GM18517 (cell line): ENCODE results near the gene CFAP299.
"Not testable (repeated sequence)": the region's sequence is repeated elsewhere in the genome, so short reads cannot be mapped to it uniquely, and the experiment has no call there.

Experiments used
- ATAC-seq: cut with Tn5 transposase; IDR thresholded peaks from one replicate; pipeline ENCODE4 v1.9.1; 2021; ENCODE audit warnings: mild to moderate bottlenecking, moderate library complexity; ENCODE audit not compliant: unreplicated experiment

Gene CFAP299

DNA sequence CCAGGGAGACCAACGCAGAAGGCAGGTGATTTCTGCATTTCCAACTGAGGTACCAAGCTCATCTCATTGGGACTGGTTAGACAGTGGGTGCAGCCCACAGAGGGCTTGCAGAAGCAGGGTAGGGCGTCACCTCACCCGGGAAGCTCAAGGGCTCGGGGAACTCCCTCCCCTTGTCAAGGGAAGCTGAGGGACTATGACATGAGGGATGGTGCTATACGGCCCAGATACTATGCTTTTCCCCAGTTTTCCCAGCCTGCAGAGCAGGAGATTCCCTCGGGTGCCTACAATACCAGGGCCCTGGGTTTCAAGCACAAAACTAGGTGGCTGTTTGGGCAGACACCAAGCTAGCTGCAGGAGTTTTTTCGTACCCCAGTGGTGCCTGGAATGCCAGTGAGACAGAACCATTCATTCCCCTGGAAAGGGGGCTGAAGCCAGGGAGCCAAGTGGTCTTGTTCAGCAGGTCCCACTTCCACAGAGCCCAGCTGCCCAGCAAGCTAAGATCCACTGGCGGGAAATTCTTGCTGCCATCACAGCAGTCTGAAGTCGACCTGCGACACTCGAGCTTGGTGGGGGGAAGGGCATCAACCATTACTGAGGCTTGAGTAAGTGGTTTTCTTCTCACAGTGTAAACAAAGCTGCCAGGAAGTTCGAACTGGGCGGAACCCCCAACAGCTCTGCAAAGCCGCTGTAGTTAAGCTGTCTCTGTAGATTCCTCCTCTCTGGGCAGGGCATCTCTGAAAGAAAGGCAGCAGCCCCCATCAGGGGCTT lies 103.9 kb downstream of the CFAP299 start:
- not testable (repeated sequence) for ATAC-seq

DNA sequence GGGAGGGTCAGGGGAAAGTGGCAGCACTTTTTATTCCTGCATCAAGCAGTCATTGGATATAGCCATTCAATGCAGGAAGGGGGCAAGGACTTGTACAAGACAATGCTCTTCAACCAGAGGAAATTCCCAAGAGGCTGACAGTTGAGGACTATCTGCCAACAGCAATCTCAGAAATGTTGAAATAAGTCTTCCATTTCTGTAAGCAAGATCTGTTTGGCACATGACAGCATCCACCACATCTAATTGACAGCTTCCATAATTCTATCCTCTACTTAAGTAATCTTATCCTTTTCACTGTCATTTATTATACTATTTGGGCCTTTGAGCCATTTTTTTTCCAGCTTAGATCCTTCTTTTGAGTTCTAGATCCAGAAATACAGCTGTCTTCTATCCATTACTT lies 110.7 kb downstream of the CFAP299 start:
- ATAC-seq = no peak

DNA sequence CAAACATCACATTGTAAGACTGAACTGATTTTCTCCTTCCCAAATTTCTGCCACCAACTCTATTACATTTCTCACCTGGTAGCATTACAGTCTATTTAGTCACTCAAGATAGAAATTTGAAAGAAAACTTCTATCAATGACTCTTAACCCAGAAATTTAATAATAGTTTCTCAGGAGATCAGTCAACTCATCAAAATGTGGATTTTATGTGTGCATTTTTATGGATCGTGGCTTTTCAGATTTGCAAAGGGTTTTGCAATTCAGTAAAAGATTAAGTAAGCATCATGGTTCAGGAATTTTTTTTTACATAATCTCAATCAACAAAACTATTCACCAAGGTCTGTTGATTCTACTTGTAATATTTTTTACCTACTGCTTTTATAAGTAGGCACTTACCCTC lies 111.1 kb downstream of the CFAP299 start:
- ATAC-seq = no peak

DNA sequence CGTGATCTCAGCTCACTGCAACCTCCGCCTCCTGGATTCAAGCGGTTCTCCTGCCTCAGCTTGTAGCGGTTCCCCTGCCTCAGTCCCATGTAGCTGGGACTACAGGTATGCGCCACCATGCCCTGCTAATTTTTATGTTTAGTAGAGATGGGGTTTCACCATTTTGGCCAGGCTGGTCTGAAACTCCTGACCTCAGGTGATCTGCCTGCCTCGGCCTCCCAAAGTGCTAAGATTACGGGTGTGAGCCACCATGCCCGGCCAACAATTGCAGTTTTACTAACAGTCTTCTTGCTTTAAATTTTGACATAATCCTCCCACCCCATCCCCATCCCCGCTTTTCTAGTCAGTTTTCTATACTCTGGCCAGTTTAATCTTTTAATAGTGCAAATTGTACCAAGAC lies 112.0 kb downstream of the CFAP299 start:
- ATAC-seq = no peak

DNA sequence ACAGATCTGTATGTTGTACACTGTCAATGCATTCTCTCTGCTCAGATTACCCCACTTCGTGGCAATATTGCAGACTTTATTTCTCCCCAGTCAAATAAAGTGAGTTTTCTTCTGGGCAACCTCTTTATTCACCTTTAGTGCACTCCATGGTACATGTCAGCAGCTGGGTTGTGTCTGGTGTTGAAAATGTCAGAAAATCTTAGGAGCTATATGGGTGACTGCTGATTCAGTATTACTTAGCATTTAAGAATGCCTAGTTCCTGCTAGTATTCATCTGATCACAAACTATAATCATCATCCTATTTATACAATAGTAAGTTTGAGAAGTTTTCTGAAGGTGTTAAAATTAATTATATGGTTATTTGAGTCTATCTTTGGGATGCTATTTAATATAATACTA lies 112.5 kb downstream of the CFAP299 start:
- no peak for ATAC-seq

DNA sequence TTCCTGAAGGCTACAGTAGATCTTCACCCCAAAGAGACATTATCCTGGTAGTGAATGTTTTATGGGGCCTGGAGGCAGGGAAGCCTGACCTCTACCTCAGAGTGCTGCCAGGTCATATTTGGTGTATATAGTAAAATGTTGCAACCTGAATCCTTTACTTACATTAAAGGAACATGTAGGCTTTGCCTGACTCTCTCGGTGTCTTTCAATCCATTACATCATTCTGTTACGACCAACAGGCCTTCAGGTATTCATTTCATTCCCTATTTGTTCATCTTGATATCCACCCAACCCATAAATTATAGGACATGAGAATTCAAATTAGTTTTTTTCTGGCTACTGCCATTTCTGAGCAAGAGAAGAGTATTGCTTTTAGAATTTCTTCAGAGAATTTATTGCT lies 116.5 kb downstream of the CFAP299 start:
- ATAC-seq = no peak

DNA sequence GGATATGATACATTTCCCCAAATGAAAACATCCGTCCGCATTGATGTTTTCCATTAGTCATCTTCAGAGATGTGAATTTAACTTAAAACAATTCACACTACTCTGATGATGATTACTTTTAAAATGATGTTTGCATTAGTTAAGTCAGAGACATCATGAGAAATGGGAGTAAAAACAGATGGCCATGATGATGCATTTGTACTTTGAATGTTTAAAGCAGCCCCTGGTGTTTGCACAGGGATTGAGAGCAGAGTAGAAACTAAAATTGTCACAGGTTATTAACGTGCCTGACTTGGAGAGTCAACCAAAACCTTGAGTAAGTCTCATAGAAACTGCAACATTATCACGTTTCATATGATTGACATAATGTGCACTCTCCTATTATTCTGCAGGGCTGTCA lies 117.2 kb downstream of the CFAP299 start:
- no peak for ATAC-seq

DNA sequence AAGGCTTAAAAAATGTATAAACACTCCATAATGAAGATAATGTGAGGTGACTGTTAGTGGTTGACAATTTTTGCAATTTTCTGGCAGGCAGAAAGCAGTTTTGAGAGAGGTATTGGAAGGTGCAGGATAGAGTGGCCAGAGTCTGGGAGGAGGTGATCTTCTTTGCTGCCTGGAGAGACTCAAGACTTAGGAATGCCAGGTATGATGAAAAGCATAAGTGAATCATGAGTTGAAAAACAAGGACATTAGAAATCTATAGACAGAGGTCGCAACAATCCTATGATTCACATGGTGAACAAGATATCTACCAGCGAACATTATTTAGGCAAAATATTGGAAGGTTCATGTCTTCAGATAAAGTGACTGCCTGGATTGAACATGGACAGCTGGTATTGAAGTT lies 118.5 kb downstream of the CFAP299 start:
- no peak for ATAC-seq

DNA sequence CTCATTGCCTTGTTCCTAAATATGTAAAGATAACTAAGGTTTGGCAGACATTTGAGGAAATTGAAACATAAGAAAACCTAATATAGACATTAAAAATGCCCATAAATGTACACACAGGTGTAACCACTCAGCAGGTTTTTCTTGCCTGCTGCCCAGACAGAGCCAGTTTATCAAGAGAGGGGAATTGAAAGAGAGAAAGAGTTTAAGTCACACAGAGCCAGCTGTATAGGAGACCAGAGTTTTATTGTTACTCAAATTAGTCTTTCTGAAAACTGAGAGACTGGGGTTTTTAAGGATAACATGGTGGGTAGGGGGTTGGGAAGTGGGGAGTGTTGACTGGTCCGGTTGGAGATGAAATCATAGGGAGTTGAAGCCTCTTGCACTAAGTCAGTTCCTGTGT lies 119.0 kb downstream of the CFAP299 start:
- ATAC-seq = no peak

DNA sequence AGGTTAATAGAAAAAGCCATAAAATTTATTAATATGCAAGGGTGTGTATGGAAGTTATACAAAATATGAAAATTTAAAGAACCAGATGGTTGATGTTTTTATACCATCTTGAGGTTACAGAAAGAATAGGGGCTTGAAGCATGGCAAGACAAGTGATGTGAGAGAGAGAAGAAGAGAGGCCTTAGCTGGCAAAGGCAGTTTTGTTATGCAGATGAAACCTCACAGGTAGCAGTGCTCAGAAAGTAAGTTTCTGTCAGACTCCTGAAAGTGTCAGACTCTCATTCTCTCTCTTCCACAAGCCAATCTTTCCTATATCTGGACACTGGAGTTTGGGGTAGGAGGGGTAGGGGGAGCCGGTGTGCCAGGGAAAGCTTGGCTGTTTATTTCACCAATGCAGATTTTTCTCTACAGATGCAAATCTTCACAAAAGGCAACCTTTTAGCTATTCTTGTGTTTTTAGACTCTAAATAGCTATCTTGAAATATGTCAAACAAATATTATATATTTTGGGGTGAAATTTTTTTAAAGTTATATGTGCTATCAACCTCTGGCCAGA lies 124.5 kb downstream of the CFAP299 start:
- no peak for ATAC-seq

DNA sequence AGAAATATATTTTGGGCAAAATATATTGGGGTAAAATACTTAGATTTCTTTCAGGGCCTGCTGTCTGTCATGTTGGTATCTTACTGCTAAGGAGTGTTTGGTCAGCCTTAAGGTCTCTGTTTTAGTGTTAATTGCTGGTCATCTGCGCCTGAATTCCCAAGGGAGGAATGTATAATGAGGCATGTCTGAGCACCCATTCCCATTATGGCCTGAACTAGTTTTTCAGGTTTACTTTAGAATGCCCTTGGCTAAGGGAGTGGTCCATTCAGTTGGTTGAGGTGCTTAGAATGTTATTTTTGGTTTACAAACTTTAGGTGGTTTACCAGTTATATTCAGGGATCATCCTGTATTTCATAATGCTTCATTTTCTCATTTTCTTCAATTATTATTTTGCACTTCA lies 125.9 kb downstream of the CFAP299 start:
- ATAC-seq = no peak

DNA sequence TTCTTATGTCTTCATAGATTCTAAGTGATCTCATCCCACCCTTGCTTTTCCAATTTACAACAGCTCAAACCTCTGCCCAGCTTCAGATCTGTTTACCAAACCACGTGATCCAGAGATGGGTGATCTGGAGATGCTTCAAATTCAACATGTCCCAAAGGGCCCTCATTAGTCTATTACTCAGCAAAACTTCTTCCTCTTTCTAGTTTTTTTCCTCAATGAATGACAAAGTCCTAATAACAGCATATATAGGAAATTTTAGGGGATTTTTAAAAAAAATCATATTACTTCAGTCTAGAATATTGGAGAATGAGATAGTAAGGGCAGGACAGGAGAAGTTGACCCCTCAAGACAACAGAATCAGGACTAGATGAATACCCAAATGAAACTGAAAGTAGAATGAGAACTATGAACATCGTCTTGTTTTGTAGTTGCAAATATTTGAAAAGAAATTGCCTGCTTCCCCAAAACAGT lies 127.1 kb downstream of the CFAP299 start:
- peak; percentile 76 for ATAC-seq

DNA sequence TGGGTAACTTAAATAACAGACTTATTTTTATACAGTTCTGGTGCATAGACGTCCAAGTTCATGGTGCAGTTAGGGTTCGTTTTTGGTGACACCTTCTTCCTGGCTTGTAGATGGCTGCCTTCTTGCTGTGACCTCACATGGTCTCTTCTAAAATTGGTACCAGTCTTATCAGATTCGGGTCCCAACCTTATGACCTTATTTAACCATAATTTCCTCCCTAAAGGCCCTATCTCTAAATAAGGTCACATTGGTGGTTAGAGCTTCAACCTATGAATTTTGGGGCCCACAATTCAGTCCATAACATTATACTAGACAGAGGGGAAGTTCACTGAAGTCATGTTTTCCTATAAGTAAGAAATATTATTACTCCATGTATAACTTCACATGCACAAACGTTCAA lies 128.0 kb downstream of the CFAP299 start:
- no peak for ATAC-seq

DNA sequence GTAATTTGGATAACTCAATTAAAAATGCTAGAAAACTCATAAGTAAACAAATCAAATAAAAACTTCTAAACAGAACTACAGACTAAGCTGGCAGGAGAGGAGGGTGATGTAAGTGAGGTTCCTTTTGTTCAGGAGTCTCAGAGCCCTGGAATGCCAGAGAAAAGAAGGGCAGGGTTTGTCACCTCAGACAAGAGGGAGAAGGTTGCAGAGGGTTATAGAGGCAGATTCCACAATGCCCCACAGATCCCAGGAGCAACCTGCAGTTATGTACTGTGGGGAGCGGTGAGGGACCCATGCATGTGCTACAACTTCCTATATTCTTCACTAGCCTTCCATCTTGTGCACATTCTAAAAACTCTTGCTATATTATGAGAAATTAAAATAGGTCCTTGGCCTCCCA lies 129.7 kb downstream of the CFAP299 start:
- ATAC-seq = no peak

DNA sequence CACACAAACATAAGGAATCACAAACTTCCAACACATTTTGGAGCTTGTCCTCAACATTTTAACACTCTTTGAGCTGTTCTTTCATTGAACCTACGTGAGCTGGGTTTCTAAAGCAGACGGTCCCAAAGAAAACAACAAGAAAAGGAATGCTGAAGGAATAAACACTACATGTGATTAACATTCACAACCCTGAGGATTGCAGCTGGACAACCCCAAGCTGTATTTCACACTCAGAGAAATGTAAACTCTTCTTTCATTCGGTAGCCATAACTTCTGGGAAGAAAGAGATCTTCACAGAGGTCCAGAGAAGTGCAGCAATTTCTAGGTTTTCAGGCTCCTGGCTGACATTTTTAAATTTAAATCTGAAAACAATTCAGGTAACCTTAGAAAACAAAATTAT lies 130.2 kb downstream of the CFAP299 start:
- no peak for ATAC-seq

DNA sequence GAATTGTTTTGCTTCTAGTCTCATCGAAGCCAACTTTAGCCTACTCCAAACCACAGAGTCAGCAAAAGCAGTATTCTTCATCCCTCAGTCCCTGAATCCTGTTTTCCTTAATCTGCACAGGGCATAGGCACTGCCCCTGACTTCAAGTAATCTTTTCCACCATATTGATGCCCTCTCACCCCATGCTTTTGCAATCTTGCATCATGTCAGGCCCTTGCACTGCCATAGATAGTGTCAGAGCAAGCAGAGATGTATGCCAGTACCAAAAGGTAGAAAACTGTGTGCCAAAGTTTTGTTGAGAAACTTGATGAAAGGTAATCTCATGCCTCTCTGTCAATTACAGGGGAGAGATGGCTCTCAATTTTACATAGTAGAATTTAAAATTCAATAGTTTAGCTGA lies 131.1 kb downstream of the CFAP299 start:
- no peak for ATAC-seq

DNA sequence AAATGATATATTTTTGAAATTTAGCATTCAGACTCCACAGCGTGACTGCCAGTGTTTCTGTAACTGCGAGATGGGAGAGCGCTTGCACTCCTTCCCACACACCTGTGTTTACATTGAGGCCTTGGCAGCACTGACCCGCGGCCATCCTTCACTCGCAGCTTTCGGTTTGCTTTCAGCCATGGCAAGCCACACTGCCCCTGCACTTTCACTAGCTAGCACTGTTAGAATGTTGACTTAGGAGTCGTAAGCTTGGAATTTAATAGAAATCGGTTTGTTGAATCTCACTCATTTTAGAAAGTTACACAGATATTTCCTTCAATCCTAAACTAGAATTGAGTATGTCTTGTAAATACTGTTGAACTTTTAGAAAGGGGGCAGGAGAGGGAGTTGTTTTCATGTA lies 136.2 kb downstream of the CFAP299 start:
- no peak for ATAC-seq

DNA sequence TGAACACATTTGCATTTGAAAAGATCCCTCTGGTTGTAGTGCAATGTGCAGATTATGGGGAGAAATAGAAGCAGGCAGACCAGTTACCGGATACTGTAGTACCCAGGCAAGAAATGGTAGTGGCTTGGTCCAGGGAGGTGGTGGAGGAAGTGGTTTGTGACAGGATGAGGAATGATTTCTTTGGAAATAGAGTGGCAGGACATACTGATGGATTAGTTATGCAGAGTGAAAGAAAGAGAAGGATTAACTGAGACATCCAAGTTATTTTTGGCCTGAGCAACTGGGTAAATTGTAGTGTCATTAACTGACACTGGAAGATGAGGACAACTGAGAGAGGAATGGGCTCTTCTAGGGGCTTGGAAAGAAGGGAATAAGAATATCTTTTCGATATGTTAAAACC lies 139.7 kb downstream of the CFAP299 start:
- ATAC-seq = no peak

DNA sequence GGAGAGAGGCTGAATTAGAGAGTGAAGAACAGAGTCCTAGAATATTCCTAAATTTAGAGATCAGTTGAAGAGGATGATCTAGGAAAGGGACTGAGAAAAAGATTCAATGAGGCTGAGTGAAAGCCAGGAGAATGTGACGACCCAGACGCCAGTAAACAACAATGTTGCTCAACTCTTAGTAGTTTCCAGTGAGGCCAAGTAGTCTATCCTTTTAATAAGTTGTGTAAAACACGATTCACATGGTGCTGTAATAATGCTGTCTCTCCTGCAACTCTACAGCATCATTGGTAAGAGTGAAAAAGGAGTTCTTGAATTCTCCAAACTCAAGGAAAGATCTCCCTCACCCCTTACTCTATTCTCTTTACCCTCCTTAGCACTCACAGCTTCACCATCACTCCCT lies 140.3 kb downstream of the CFAP299 start:
- no peak for ATAC-seq

DNA sequence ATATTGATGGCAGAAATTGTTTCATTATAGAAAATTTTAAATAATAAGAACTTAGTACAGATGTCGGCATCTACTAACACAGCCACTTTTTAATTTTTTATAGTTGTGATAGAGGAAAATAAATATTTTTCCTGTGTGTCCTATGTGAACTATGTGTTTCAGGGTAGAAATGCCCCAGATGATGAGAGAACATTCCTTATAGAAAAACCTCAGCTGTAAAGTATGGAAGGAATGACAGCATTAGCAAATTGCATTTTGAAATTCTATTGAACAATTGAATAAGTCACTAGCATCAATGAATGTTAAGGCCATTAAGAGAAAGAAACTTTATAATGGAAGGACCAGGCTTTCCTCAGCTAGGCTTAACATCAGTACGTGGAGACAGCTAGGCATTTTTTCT lies 149.2 kb downstream of the CFAP299 start:
- no peak for ATAC-seq

DNA sequence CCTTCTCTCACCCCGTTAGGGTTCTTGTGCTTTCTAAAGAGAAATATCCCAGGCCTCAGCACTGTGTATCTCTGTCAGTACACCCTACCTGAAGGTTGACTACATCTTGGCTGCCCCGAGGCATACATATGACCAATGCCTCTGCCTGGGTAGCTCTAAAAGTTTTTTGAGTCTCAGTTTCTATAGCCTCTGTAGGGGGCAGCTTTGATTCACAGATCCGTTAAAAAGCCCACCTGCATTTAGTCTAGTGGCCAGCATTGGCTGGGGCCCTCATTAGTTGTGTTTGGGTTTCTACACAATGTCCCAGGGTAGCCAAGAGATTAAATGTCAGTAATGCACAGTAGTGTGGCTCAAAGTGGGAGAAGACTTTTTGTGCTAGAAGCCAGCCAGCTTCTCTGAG lies 151.1 kb downstream of the CFAP299 start:
- ATAC-seq = no peak

DNA sequence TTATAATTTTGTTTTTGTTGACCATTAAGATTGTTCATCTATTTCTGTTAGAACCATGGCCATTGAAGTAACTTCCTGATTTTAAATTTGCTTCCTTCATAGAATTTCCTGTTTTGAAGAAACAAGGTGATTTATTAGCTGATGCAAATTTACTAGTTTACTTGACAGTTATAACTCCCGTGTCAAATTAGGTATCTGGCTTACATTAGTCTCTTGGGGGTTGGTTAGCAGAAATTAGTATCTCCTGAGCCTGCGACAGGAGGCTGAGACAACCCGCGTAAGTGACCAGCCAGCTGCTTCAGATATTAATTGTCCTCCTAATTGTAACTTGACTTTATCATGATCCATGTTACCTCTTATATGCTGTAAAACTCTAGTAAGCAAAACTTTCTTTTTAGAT lies 154.3 kb downstream of the CFAP299 start:
- no peak for ATAC-seq

DNA sequence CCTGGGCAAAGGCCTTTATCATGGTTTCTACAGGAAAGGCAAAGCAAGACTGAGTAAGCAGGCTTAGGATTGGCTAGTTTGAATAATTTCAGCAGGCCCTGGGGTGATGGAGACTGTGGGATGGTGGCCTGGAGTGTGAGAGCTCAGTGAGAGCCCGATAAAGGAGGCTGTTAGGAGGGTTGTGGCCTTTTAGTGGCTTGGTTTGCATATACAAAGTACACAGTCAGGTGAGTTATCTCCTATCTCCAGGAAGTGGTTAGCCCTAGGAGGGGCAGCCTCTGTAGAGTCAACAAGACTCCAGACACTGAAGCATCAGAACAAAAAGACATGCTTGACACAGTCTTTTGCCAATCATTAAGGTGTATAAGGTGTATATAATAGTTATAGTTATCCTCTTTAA lies 157.2 kb downstream of the CFAP299 start:
- no peak for ATAC-seq
